B cell (primary cell): Measurements from ENCODE around the gene CCDC183. TPM values are rescaled to one million over a fixed set of nuclear protein-coding genes. Genes with fewer than 3 reads are reported as not detected.

Experiments used
- ATAC-seq: fragments of 200-7000 bp; cut with Tn5 transposase; one replicate; pipeline ENCODE4 v1.10.0; 2021; ENCODE audit warnings: low read depth, mild to moderate bottlenecking, moderate number of reproducible peaks, moderate library complexity
- CTCF ChIA-PET: fragments of 350-600 bp; sonication (Branson Sonifier 250); formaldehyde crosslinking; loops from one replicate; lab custom pipeline; 2021; ENCODE audit warnings: antibody characterized with exemption, inconsistent platforms; lab: Charles Lee
- POLR2A ChIA-PET: fragments of 350-600 bp; sonication (Branson Sonifier 250); formaldehyde crosslinking; loops from one replicate; lab custom pipeline; 2021; ENCODE audit warnings: antibody characterized with exemption; lab: Charles Lee
- DNase-seq: peaks from one replicate; pipeline ENCODE4 v3.0.0; 2013
- H2AFZ ChIP-seq: 2 replicates; pipeline ENCODE4 v1.6.1; 2012; ENCODE audit warnings: mild to moderate bottlenecking, low read depth, low read length; ENCODE audit not compliant: insufficient read depth, poor library complexity, severe bottlenecking
- H3K27ac ChIP-seq, 2 donors: 1 replicate in 1 of 2; 2 replicates in 1 of 2; pipeline ENCODE4 v1.5.1; 2012 to 2013; ENCODE audit warnings: low read length in 2 of 2, mild to moderate bottlenecking in 2 of 2, moderate library complexity in 1 of 2
- H3K27me3 ChIP-seq, 4 experiments: fragments of 200-600 bp in 1 of 4; sonication (generic) in 1 of 4; replicated peaks in 1 of 4; 1 replicate in 2 of 4; 2 replicates in 2 of 4; pipeline versions ENCODE4 v1.6.1 to v1.7.0; 2013 to 2016; ENCODE audit warnings: low read length in 3 of 4, mild to moderate bottlenecking in 2 of 4, mixed read lengths in 1 of 4, moderate library complexity in 1 of 4; ENCODE audit not compliant: insufficient read depth in 4 of 4, control insufficient read depth in 3 of 4; ENCODE audit errors: control extremely low read depth in 1 of 4
- H3K36me3 ChIP-seq, 2 experiments: replicated peaks in 1 of 2; 1 replicate in 1 of 2; 2 replicates in 1 of 2; pipeline versions ENCODE4 v1.6.1 to v1.7.1; 2013; ENCODE audit warnings: low read length in 1 of 2; ENCODE audit not compliant: insufficient read depth in 2 of 2, control insufficient read depth in 1 of 2; ENCODE audit errors: control extremely low read depth in 1 of 2, extremely low read depth in 1 of 2
- H3K4me1 ChIP-seq, 2 donors: fragments of 200-600 bp in 1 of 2; sonication (generic) in 1 of 2; 1 replicate in 1 of 2; 2 replicates in 1 of 2; pipeline versions ENCODE4 v1.5.1 to v1.6.1; 2013 to 2017; ENCODE audit warnings: low read length in 2 of 2; ENCODE audit not compliant: control insufficient read depth in 2 of 2, insufficient read depth in 2 of 2
- H3K4me2 ChIP-seq: replicated peaks from 2 replicates; pipeline ENCODE3; 2012; ENCODE audit warnings: mild to moderate bottlenecking, low read depth, low read length; ENCODE audit not compliant: poor library complexity, severe bottlenecking
- H3K4me3 ChIP-seq, 5 experiments: fragments of 200-600 bp in 1 of 5; sonication (generic) in 1 of 5; 1 replicate in 3 of 5; 2 replicates in 2 of 5; pipeline versions ENCODE4 v1.5.1 to v1.7.0; 2011 to 2016; ENCODE audit warnings: low read length in 4 of 5, mild to moderate bottlenecking in 4 of 5, low read depth in 2 of 5, control low read depth in 1 of 5, moderate library complexity in 1 of 5; ENCODE audit not compliant: insufficient read depth in 1 of 5; ENCODE audit errors: control extremely low read depth in 1 of 5, extremely low read depth in 1 of 5
- H3K79me2 ChIP-seq: fragments of 200-600 bp; sonication (generic); one replicate; pipeline ENCODE4 v1.6.0; 2016; ENCODE audit warnings: low read length; ENCODE audit not compliant: control insufficient read depth, insufficient read depth
- H3K9ac ChIP-seq: fragments of 200-600 bp; sonication (generic); 2 replicates; pipeline ENCODE4 v1.6.1; 2017; ENCODE audit warnings: mild to moderate bottlenecking, low read length, moderate library complexity
- H3K9me3 ChIP-seq, 3 donors: one replicate each; pipeline versions ENCODE4 v1.6.1 to v1.7.1; 2013; ENCODE audit warnings: low read length in 2 of 3; ENCODE audit not compliant: control insufficient read depth in 2 of 3, insufficient read depth in 1 of 3; ENCODE audit errors: control extremely low read depth in 1 of 3
- H4K20me1 ChIP-seq: 2 replicates; pipeline ENCODE4 v1.6.0; 2012; ENCODE audit warnings: mild to moderate bottlenecking, low read length; ENCODE audit not compliant: insufficient read depth, control insufficient read depth, poor library complexity, severe bottlenecking
- H3K27ac Mint-ChIP-seq: one replicate; pipeline ENCODE4 v1.8.0; 2021; ENCODE audit warnings: mixed read lengths
- H3K27me3 Mint-ChIP-seq: one replicate; pipeline ENCODE4 v1.8.0; 2021; ENCODE audit warnings: mixed read lengths
- H3K4me1 Mint-ChIP-seq: one replicate; pipeline ENCODE4 v1.8.0; 2021; ENCODE audit warnings: mixed read lengths
- H3K4me3 Mint-ChIP-seq: one replicate; pipeline ENCODE4 v1.8.0; 2021; ENCODE audit warnings: mixed read lengths
- H3K9me3 Mint-ChIP-seq: one replicate; pipeline ENCODE4 v1.8.0; 2022; ENCODE audit warnings: mixed read lengths; ENCODE audit not compliant: insufficient read depth
- CTCF ChIP-seq: fragments of 200-600 bp; IDR thresholded peaks from one replicate; pipeline ENCODE4 v1.8.0; 2022; ENCODE audit warnings: antibody characterized with exemption, mild to moderate bottlenecking
- EZH2 ChIP-seq: IDR thresholded peaks from 2 replicates; pipeline ENCODE4 v1.6.1; 2012; ENCODE audit warnings: borderline replicate concordance, low read depth, mild to moderate bottlenecking, moderate library complexity, low read length; ENCODE audit not compliant: insufficient read depth, poor library complexity, severe bottlenecking
- WGBS: methylation state at CpG from one replicate; pipeline ENCODE4 v1.1.5; 2013; ENCODE audit warnings: missing lambda C conversion rate; ENCODE audit not compliant: insufficient coverage; 5-methylcytosine and 5-hydroxymethylcytosine counted together
- intact Hi-C: fragments of 100-400 bp; cut with micrococcal nuclease; formaldehyde crosslinking; loops from one replicate; pipeline ENCODE4 v1.10.0; 2022
- polyA plus RNA-seq: library from polyadenylated mRNA; depleted of rRNA; stranded (reverse); fragments of >200 nt; gene quantifications from 2 replicates; pipeline ENCODE4 v1.2.3, GENCODE V29; 2012
- total RNA-seq, 2 donors: library from RNA; stranded (reverse); fragments of 120-200 nt in 1 of 2; gene quantifications; 1 replicate in 1 of 2; 2 replicates in 1 of 2; pipeline versions ENCODE4 v1.2.3 to v1.2.4, GENCODE V29; 2013 to 2022

CCDC183 gene
- total and polyA plus RNA-seq, 2 donors (not counting 1 experiment from before 2014, with no cell fraction given), result 1.8 to 4.9 TPM

DNA sequence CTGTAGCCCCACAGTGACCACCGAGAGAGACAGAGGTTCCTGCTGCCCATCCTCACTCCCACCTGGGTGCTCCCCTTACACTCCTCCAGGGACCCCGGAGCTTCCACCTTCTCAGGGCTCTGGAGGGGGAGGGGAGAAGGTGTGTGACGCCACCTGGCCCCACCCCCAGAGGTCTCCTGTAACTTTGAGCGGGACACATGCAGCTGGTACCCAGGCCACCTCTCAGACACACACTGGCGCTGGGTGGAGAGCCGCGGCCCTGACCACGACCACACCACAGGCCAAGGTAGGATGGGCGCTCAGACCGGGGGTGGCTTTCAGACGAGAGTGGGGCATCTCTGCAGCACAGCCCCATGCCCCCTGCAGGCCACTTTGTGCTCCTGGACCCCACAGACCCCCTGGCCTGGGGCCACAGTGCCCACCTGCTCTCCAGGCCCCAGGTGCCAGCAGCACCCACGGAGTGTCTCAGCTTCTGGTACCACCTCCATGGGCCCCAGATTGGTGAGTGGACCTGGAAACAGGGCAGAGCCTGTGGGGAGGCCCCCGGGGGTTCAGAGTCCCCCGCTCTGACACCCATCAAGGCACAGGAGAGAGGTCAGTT lies 60.5 kb downstream of the CCDC183 start:
- peak; percentile 13 for DNase-seq

More for the DNA sequence above, 60.5 kb downstream of the CCDC183 start:
- Histone ChIP-seq H3K4me3 (no peak overlapping the region), H3K27ac (no peak overlapping the region), H3K4me1 (peaks cover 0 to 5% of the 10 kb centered on the region in 2 donors), H2AFZ (no peak overlapping the region), H3K27me3 (no peaks in the 10 kb centered on the region), H4K20me1 (peaks cover 8% of the 10 kb centered on the region), H3K9me3 (no peaks in the 10 kb centered on the region), H3K36me3 (peaks cover 0 to 11% of the 10 kb centered on the region in 2 experiments), H3K9ac (no peak overlapping the region), H3K79me2 (no peaks in the 10 kb centered on the region), H3K4me2 (no peak overlapping the region)
- no peak for ATAC-seq
- 71% methylated on average over 14 of the region's 14 CpGs for WGBS
- Mint-ChIP-seq H3K4me1 (peaks cover 3% of the 10 kb centered on the region), H3K9me3 (no peaks in the 10 kb centered on the region), H3K27ac (no peak overlapping the region), H3K27me3 (no peaks in the 10 kb centered on the region), H3K4me3 (no peak overlapping the region)
- TF ChIP-seq EZH2 (no peak), CTCF (no peak)
- CTCF ChIA-PET, result interaction anchor here (1.2 to 1.3 kb wide), 2 partner anchors 14 to 178 kb away, joined by 3 to 7 read pairs; partner anchors contain the start of gene AJM1
- POLR2A ChIA-PET, result no interaction called here
- intact Hi-C loops, result no loop called here
